Stimulated activated naive CD8-positive, alpha-beta T cell treated with anti-CD3 and anti-CD28 coated beads, Interleukin-15, Interleukin-2, amounts not matched to agents 100 U/mL and 50 U/mL, for 24 hours (primary cell): ENCODE data around the gene ADPRHL1.
A peak's percentile ranks its signal among the peaks of the same experiment; 100 is the strongest.

Source experiments
- ATAC-seq: fragments of 150-1000 bp; cut with Tn5 transposase; one replicate; pipeline ENCODE4 v1.10.0; 2021
- DNase-seq: peaks from one replicate; pipeline ENCODE4 v3.0.0; 2021

ADPRHL1 gene

DNA sequence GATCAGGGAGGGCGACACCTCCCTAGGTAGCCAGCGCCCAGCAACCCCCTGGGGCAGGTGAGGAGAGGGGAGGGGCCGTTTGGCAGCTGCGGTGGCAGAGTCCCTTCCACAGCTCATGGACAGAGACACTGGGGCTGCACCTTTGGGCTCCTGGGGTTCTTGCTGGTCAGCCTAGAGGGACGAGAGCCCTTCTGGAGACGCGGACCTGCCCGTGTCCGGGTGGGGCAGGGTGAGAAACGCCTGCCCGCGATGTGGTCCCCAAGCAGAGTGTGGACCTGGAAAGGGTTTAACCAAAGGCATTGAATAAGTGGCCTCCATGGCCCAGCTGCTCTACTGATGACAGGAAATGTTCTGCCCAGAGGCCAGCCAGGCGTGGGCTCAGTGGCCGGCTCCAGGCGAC lies 38.3 kb downstream of the ADPRHL1 start:
- DNase-seq (no peak), ATAC-seq (no peak)

GRCh38 chr13:113414335-113414734 lies 39.0 kb downstream of the ADPRHL1 start:
- no peak for ATAC-seq

DNA sequence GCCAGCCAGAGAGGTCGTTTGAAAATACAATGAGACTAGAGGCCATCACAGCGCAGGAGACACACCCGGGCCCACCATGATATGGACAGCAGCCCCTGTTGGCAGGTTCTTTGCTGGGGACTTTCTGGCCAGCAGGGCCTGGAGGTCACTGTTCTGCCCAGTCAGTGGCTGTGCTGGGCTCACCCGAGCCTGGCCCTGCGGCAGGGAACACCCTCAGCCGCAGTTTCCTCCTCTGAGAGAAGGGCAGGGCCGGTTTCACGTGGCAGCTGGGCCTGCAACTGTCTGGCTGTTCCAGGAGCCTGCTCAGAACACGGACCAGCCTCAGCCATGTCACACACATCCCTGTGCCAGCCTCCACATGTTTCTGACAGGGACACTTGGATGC lies 39.4 kb downstream of the ADPRHL1 start:
- no peak for DNase-seq
- no peak for ATAC-seq

More at GRCh38 chr13:113414335-113414734, 39.0 kb downstream of the ADPRHL1 start:
- no peak for DNase-seq

GRCh38 chr13:113413178-113413897 lies 40.0 kb downstream of the ADPRHL1 start:
- no peak for ATAC-seq
- DNase-seq: no peak

GRCh38 chr13:113412440-113412839 lies 40.8 kb downstream of the ADPRHL1 start:
- DNase-seq (no peak), ATAC-seq (no peak)

DNA sequence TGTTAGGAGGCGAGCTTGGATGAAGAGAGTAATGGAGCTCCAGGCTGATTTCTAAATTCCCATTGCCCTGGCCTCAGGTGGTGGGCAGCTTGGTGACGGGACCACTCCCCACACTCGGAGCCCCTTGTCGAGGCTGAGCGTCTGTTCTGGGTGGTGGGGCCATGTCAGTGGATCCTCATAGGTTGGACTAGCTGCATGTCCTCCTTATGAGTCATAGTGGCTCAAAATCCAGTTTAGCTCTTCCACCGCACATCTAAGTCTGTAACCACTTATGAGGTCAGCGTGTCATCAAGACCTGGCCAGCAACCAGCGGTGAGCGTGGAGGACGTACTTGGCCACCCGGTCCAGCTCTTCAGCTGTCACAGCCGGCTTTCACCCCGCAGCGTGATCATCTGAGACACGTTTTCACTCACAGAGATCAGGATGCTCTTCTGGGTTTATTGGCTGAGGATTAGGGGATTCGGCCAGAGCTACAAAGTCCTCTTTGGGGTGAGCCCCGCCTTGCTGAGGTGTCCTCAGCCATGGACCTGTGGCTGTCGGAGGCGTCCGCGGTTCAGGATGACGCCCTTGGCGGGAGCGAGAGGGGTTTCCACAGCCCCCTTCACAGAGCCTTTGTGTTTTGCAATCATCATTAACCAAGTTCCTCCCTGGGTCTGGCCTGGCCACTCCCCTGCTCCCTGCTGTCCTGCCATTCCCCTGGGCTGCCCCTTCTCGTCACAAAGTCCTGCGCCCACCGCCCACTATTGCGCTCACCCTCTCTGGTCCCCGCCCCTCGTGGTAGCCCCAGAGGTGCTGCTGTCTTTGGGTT lies 41.9 kb downstream of the ADPRHL1 start:
- DNase-seq: no peak
- ATAC-seq: no peak

DNA sequence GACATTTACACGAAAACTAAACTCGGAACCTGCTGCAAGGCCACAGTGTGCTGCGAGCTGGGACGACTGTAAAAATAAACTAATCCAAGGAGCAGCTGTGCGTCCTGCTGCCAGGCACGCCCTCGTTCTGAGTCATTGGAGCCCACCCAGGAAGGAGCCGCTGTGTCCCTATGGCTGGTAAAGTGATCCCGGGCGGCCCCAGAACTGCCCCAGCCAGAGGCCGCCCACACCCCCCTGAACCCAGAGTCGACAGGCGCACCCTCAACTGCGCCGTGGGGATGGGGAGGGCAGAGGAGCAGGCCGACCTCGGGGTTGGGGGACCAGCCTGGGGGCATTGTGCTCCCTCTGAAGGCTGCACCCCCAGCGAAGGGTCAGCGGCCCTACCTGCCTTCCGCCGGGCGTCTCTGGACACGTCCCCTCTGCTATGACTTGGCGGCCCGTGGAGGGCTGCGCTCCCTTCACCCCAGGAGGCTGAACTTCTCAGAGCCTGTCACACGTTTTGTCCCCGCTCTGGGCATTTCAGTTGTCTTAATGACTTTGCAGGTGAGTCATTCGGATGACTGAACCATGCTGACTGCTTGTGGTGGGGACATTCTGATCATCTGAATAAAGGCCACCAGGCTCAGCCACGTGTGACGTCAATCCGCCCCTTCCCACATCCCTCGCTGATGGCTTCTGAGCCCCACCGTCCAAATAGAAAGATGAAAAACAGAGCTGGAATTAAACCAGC lies 42.7 kb downstream of the ADPRHL1 start:
- ATAC-seq: peak; percentile 48
- no peak for DNase-seq

GRCh38 chr13:113408562-113408961 lies 44.7 kb downstream of the ADPRHL1 start:
- ATAC-seq (no peak), DNase-seq (no peak)

- no peak for ATAC-seq
These were observed 45.5 kb downstream of the ADPRHL1 start for GRCh38 chr13:113407531-113408393.

GRCh38 chr13:113407103-113407530 lies 46.2 kb downstream of the ADPRHL1 start:
- DNase-seq (no peak), ATAC-seq (no peak)

More at GRCh38 chr13:113407531-113408393, 45.5 kb downstream of the ADPRHL1 start:
- no peak for DNase-seq

DNA sequence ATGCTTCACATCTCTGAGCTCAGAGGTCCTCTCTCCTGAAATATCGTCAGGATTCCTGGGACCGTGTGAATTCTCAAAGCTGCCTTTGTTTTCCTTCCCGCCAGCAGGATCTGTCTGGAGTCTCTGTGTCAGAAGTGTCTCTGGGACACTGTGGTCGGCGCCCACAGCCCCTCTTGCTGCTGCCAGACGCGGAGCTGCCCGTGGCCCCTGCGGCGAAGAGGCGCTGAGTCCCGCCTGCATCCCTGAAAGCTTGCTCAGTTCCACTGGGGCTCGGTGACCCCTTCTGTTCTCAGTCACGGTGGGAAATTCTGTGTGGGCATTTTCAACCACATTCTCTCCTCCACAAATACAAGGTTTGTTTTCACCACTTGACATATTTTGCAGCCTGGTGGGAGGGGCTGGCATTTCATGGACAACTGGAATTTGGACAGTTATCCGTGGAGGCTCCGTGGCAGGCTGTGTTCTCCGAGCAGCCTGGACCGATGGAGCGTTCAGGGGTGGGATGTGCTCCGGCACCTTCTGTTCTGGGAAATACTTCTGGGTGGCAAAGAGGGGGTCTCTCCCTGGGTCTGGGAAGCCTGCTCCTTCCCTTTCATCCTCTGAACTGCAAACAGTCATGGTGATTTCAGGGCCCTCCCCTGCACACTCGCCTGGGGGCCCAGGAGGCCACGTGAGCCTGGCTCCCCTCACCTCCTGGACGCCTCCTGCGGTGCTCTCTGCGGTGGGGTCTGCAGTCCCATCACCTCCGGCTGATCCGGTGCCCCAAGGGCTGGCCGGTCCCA lies 46.8 kb downstream of the ADPRHL1 start:
- DNase-seq (no peak), ATAC-seq (no peak)

GRCh38 chr13:113405481-113406300 lies 47.6 kb downstream of the ADPRHL1 start:
- ATAC-seq (no peak), DNase-seq (no peak)

DNA sequence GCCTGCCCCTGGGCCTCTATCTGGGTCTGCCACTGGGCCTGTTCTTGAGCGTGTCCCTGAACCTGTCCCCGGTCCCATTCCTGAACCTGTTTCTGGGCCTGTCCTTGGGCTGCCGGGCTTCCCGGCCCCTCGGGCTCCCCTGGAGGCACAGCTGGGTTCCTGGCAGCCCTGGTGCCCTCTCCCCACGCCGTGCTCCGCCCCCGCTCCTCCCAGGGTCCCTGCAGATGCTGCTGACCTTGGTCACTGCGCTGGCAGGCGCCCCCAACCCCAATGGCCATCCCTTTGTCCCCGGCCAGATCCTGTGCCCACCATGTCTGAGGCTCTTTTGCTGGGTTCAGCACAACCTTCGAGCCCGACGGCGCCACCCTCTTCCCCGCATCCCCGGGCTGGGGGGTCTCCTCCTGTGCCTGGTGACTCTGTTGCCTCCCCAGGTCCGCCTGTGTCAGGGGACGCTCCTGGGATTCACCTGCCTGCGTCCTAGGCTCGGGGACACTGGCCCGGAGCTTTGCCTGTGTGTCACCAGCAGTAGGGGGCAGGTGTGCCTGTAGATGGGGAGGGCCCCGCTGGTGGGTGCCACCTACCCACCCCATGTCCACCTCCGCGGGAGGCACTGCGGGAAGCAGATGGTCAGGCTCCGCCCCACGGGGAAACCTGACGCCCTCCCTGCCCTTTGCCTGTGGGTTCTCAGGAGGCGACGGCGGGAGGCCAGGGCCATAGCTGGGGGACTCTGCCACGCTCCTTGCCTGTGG lies 48.4 kb downstream of the ADPRHL1 start:
- ATAC-seq: no peak
- no peak for DNase-seq

GRCh38 chr13:113404366-113404722 lies 48.9 kb downstream of the ADPRHL1 start:
- DNase-seq (no peak), ATAC-seq (no peak)

DNA sequence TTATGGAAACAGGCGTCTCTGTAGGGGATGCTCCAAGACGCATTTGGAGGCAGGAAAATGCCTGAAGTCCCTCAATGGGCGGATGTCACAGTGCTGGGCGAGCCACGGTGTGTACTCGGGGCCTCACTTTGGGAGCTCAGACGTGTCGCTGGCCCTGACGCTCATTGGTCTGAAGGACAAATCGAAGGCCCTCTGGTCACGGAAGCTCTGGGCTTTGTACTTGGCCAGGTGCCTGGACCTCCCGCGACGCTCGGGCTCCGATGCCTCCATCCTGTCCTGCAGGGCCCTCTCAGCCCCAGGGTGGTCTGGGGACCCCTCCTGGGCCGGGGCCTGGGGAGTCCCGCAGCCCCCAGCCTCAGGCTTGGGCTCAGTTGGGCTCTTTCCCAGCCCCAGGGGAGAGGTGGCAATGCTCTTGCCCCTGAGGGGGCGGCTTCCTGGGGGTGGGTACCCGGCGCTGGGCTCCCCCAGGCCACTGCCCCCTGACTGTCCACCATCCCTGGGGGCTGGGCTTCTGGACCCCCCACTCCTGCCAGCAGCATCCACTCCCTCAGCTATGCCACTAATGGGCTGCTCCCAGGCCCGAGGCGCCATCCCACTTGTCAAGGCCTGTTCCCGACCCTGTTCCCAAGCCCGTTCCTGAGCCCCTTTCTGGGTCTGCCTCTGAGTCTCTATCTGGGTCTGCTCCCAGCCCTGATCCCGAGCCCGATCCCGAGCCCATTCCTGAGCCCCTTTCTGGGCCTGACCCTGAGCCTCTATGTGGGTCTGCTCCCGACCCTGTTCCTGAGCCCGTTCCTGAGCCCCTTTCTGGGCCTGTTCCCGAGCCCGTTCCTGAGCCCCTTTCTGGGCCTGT lies 49.8 kb downstream of the ADPRHL1 start:
- DNase-seq (no peak), ATAC-seq (no peak)

- DNase-seq: no peak
- no peak for ATAC-seq
These were observed 50.6 kb downstream of the ADPRHL1 start for GRCh38 chr13:113402471-113403254.
